Adrenal gland (tissue), 5 donors: Measurements from ENCODE around the gene KAT7.
A peak's percentile ranks its signal among the peaks of the same experiment; 100 is the strongest.

Source experiments
- CTCF ChIP-seq, 6 experiments: fragments of 450-650 bp in 4 of 6; fragments of 200-600 bp in 2 of 6; sonication (generic) in 1 of 6; IDR thresholded peaks; 1 replicate in 5 of 6; 2 replicates in 1 of 6; pipeline versions ENCODE4 v1.5.1 to v1.8.0; 2016 to 2021; ENCODE audit warnings: antibody characterized with exemption in 6 of 6, mild to moderate bottlenecking in 2 of 6, moderate library complexity in 1 of 6
- POLR2A ChIP-seq, 2 donors: fragments of 450-650 bp; IDR thresholded peaks; one replicate each; pipeline ENCODE4 v1.6.1; 2017; ENCODE audit warnings: antibody characterized with exemption in 2 of 2, mild to moderate bottlenecking in 2 of 2, moderate library complexity in 1 of 2
- donor health status: DM: no; HTN: no; CAD: no.

- TF ChIP-seq CTCF (IDR thresholded peaks at IDR 0.05) (peak; percentile 44 to 67 (median 63)), POLR2A (IDR thresholded peaks at IDR 0.05) (no peak)
Observed at GRCh38 chr17:49779739-49780231, 8.7 kb upstream of the KAT7 start.
